ENCODE data around the gene FOXL3. TPM values are rescaled to one million over a fixed set of nuclear protein-coding genes. Genes with fewer than 3 reads are reported as not detected.

Gene FOXL3
- total RNA-seq, 1 experiment from 2014 or later, result not detected

DNA sequence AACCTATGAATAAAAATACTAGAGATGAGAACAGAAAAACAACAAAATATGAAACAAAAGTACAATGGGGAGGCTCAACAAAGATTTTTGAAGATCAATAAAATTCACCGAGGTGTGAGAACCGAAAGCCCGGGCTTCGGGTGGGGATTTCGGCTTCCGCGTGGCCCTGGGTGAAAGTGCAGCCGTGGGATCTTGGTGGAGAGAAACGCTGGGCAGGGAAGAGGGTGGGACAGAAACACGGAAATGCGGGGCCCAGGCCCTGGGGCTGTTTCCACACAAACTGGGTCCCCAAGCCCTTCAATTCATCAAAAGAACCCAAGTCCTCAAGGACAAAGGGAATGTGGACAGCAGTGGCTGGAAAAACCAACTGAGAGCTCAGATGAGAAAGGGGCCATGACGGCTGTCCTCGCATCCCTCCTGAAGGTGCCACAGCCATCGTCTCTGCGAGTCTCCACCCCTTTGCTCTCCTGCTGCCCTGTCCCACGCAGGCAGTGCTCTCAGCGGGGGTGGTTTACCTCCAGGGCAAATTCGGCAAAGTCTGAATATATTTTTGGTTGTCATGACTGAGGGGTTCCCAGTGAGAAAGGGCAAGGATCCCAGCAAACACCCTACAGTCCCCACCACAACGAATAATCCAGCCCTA lies 19.7 kb downstream of the FOXL3 start:
- no peak overlapping the region for H3K9ac ChIP-seq (ENCODE audit: low read length)
- no peaks in the 10 kb centered on the region; the same call in 1 of the 2 replicates for H3K9me2 ChIP-seq (ENCODE audit: insufficient read depth)
- ATAC-seq (no peak), DNase-seq (ENCODE audit: low read depth, low spot score) (no peak)
- H3K79me2 ChIP-seq (ENCODE audit: insufficient read depth, low read length), result no peaks in the 10 kb centered on the region
- no peaks in the 10 kb centered on the region for H3K36me3 ChIP-seq (ENCODE audit: control insufficient read depth in 1 of 2, insufficient read depth in 2 of 2, low read length in 2 of 2)
- no peak overlapping the region for H3K4me2 ChIP-seq (ENCODE audit: low read length)
- peaks cover 13% of the 10 kb centered on the region; the same call in 1 of the 2 replicates for H3K27me3 ChIP-seq (ENCODE audit: insufficient read depth, low read length)
- no peak for TF ChIP-seq ZNF274 (IDR thresholded peaks at IDR 0.05; ENCODE audit: low read depth, low read length)
- no peak for TF ChIP-seq TCF7L2 (IDR thresholded peaks at IDR 0.05; ENCODE audit: borderline replicate concordance, extremely low read depth, insufficient read depth, insufficient read length)
- TF ChIP-seq ZFX (IDR thresholded peaks at IDR 0.05), result no peak
- TF ChIP-seq EGR1 (IDR thresholded peaks at IDR 0.05; ENCODE audit: low read depth), result no peak
- TF ChIP-seq EZH2phosphoT487 (IDR thresholded peaks at IDR 0.05; ENCODE audit: borderline replicate concordance), result no peak
- TF ChIP-seq CBX3 (IDR thresholded peaks at IDR 0.05; ENCODE audit: low read depth), result no peak
- TF ChIP-seq CEBPB (IDR thresholded peaks at IDR 0.05; ENCODE audit: low read depth), result no peak
- TF ChIP-seq SIN3A (IDR thresholded peaks at IDR 0.05; ENCODE audit: low read depth), result no peak
- ChIA-PET RAD21 (ENCODE audit: low non-redundant PET in 1 of 2, low total read pairs in 2 of 2, uncharacterized antibody in 2 of 2, unreplicated experiment in 2 of 2) (no interaction called here), POLR2A (no interaction called here), CTCF (no interaction called here)
- no peaks in the 10 kb centered on the region for H3K4me1 ChIP-seq (ENCODE audit: control insufficient read depth in 1 of 2, insufficient read depth in 2 of 2, low read length in 2 of 2)
- no peak overlapping the region for H3K27ac ChIP-seq (ENCODE audit: low read depth, low read length)
- BruUV-seq (replicated peaks), result no TSS peak
- intact Hi-C loops (cut with micrococcal nuclease), result no loop called here
- no peak overlapping the region for H3K4me3 ChIP-seq (replicated peaks in 1 of 2; ENCODE audit: low read depth in 1 of 2, low read length in 2 of 2)
- H3K9me3 ChIP-seq (ENCODE audit: control insufficient read depth in 1 of 2, insufficient read depth in 1 of 2, low read depth in 1 of 2, low read length in 2 of 2), result no peaks in the 10 kb centered on the region; a peak in 2 of 4 replicates
- no peaks in the 10 kb centered on the region for H4K20me1 ChIP-seq (ENCODE audit: insufficient read depth)
- no peak overlapping the region for H2AFZ ChIP-seq (ENCODE audit: low read depth, low read length, poor library complexity, severe bottlenecking)

DNA sequence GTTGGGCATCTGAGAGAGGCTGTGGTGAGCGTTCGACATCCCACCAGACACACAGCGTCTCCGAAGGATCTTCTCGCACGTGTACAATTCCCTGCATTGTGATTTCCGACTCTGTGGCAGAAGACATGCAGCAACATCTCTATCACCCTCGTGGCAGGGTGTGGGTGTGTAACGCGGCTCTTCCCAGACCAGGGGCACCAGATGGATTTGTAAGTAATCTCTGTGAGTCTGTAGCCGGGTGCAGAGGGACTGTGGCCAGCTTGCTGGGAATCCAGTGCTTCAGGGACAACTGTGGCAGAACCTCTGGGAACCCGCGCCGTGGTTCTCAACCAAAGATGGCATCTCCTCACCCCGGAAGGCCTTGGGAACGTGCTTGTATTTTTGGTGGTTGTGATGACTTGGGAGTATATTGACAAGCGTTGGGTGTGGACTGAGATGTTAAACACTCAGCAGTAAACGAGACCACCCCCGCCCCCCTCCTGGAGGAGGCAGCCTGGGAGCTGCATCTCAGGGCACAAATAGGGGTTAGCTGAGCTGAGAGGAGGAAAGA lies 21.2 kb downstream of the FOXL3 start:
- CTCF ChIA-PET, result no interaction called here
- no peaks in the 10 kb centered on the region; the same call in 1 of the 2 replicates for H3K9me2 ChIP-seq (ENCODE audit: insufficient read depth)
- POLR2A ChIA-PET, result no interaction called here
- no peak overlapping the region for H3K4me2 ChIP-seq (ENCODE audit: low read length)
- BruUV-seq (replicated peaks), result no TSS peak
- H2AFZ ChIP-seq (ENCODE audit: low read depth, low read length, poor library complexity, severe bottlenecking), result no peak overlapping the region
- ATAC-seq (no peak), DNase-seq (ENCODE audit: low read depth, low spot score) (no peak)
- H3K79me2 ChIP-seq (ENCODE audit: insufficient read depth, low read length), result no peaks in the 10 kb centered on the region
- H4K20me1 ChIP-seq (ENCODE audit: insufficient read depth), result no peaks in the 10 kb centered on the region
- intact Hi-C loops (cut with micrococcal nuclease), result no loop called here
- no peak overlapping the region for H3K9ac ChIP-seq (ENCODE audit: low read length)
- H3K27ac ChIP-seq (ENCODE audit: low read depth, low read length), result no peak overlapping the region
- peaks cover 13% of the 10 kb centered on the region; the same call in 1 of the 2 replicates for H3K27me3 ChIP-seq (ENCODE audit: insufficient read depth, low read length)
- no peaks in the 10 kb centered on the region for H3K36me3 ChIP-seq (ENCODE audit: control insufficient read depth in 1 of 2, insufficient read depth in 2 of 2, low read length in 2 of 2)
- H3K4me1 ChIP-seq (ENCODE audit: control insufficient read depth in 1 of 2, insufficient read depth in 2 of 2, low read length in 2 of 2), result no peaks in the 10 kb centered on the region
- no peak overlapping the region for H3K4me3 ChIP-seq (replicated peaks in 1 of 2; ENCODE audit: low read depth in 1 of 2, low read length in 2 of 2)
- H3K9me3 ChIP-seq (ENCODE audit: control insufficient read depth in 1 of 2, insufficient read depth in 1 of 2, low read depth in 1 of 2, low read length in 2 of 2), result peaks cover 0 to 5% of the 10 kb centered on the region in 2 experiments; a peak in 2 of 4 replicates
- RAD21 ChIA-PET (ENCODE audit: low non-redundant PET in 1 of 2, low total read pairs in 2 of 2, uncharacterized antibody in 2 of 2, unreplicated experiment in 2 of 2), result no interaction called here
- TF ChIP-seq FOSL1 (IDR thresholded peaks at IDR 0.05; ENCODE audit: low read depth), result no peak
- TF ChIP-seq CBX3 (IDR thresholded peaks at IDR 0.05; ENCODE audit: low read depth), result no peak
- TF ChIP-seq SRF (IDR thresholded peaks at IDR 0.05; ENCODE audit: low read depth), result no peak
- TF ChIP-seq ZFX (IDR thresholded peaks at IDR 0.05), result no peak
- TF ChIP-seq, protein P1, sequence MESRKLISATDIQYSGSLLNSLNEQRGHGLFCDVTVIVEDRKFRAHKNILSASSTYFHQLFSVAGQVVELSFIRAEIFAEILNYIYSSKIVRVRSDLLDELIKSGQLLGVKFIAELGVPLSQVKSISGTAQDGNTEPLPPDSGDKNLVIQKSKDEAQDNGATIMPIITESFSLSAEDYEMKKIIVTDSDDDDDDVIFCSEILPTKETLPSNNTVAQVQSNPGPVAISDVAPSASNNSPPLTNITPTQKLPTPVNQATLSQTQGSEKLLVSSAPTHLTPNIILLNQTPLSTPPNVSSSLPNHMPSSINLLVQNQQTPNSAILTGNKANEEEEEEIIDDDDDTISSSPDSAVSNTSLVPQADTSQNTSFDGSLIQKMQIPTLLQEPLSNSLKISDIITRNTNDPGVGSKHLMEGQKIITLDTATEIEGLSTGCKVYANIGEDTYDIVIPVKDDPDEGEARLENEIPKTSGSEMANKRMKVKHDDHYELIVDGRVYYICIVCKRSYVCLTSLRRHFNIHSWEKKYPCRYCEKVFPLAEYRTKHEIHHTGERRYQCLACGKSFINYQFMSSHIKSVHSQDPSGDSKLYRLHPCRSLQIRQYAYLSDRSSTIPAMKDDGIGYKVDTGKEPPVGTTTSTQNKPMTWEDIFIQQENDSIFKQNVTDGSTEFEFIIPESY (IDR thresholded peaks at IDR 0.05; ENCODE audit: extremely low read depth, insufficient replicate concordance, low read length), result no peak
- TF ChIP-seq SIN3A (IDR thresholded peaks at IDR 0.05; ENCODE audit: low read depth), result no peak
- TF ChIP-seq, protein P2, sequence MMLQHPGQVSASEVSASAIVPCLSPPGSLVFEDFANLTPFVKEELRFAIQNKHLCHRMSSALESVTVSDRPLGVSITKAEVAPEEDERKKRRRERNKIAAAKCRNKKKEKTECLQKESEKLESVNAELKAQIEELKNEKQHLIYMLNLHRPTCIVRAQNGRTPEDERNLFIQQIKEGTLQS (IDR thresholded peaks at IDR 0.05), result no peak
- no peak for TF ChIP-seq ELF1 (IDR thresholded peaks at IDR 0.05; ENCODE audit: borderline replicate concordance, low read depth)
- TF ChIP-seq, protein P3, sequence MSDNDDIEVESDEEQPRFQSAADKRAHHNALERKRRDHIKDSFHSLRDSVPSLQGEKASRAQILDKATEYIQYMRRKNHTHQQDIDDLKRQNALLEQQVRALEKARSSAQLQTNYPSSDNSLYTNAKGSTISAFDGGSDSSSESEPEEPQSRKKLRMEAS (IDR thresholded peaks at IDR 0.05), result no peak
- TF ChIP-seq SP1 (IDR thresholded peaks at IDR 0.05; ENCODE audit: low read depth), result no peak
- no peak for TF ChIP-seq EGR1 (IDR thresholded peaks at IDR 0.05; ENCODE audit: low read depth)
- no peak for TF ChIP-seq POLR2AphosphoS5 (IDR thresholded peaks at IDR 0.05; ENCODE audit: low read depth, low read length)
- TF ChIP-seq TCF7L2 (IDR thresholded peaks at IDR 0.05; ENCODE audit: borderline replicate concordance, extremely low read depth, insufficient read depth, insufficient read length), result no peak
- no peak for TF ChIP-seq YY1 (IDR thresholded peaks at IDR 0.05; ENCODE audit: extremely low read depth, insufficient replicate concordance, low read depth, low read length)
